ENCODE data around the gene PARD6A.

PARD6A gene

GRCh38 chr16:67653789-67654402 is 6.9 kb upstream of the PARD6A start:
- peak overlapping the region; percentile 58 for H3K4me3 ChIP-seq (ENCODE audit: low read depth, low read length)
- no peak for TF ChIP-seq CTCF (IDR thresholded peaks at IDR 0.05; ENCODE audit: low read depth, low read length)

GRCh38 chr16:67654403-67654911 is 6.3 kb upstream of the PARD6A start:
- H3K4me3 ChIP-seq (ENCODE audit: low read depth, low read length): no peak overlapping the region
- no peak for TF ChIP-seq CTCF (IDR thresholded peaks at IDR 0.05; ENCODE audit: low read depth, low read length)

DNA sequence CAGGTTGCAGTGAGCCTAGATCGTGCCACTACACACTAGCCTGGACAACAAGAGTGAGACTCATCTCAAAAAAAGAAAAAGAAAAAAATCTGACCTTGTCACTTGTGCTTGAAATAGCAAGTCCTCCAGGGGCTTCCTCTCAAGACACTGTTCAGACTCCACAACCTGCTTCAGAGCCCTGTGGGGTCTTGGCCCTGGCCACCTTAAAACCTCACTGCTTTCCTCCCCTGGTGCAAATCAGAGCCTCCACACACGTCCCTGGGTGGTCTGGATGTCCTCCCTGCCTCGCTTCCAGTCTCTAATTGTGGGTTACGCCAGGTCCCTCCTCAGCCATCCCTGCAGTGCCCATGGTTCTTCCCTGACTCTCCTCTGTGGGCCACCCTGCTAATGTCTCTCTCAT is 5.4 kb upstream of the PARD6A start:
- no peak for TF ChIP-seq CTCF (IDR thresholded peaks at IDR 0.05; ENCODE audit: low read depth, low read length)

DNA sequence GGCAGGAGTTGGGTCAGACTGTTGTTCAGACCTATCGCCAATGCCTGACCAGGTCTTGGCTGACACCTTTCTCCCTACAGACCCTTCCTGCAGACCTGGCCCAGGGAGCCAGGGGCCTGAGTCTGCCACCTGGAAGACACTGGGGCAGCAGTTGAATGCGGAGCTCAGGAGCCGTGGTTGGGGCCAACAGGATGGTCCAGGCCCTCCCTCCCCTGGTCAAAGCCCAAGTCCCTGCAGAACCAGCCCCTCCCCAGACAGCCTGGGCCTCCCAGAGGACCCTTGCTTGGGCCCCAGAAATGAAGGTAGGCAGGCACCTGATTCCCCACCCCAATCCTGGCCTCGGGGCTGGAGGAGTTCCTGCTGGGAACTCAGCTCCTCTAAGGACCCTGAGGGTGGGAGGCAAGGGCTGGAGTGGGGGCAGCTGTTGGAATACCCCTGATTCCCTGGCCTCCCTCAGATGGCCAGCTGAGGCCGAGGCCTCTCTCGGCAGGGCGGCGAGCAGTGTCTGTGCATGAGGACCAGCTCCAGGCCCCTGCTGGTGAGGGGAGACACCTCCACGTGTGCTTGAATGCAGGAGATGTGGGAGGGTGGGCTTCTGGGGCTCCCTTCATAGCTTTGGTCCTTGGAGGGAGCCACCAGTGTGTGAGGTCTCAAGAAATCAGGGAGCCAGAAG is 4.3 kb upstream of the PARD6A start:
- H3K4me3 ChIP-seq (ENCODE audit: low read depth, low read length): no peak overlapping the region
- no peak for TF ChIP-seq CTCF (IDR thresholded peaks at IDR 0.05; ENCODE audit: low read depth, low read length)

More for the DNA sequence above, 5.4 kb upstream of the PARD6A start:
- H3K4me3 ChIP-seq (ENCODE audit: low read depth, low read length): no peak overlapping the region

DNA sequence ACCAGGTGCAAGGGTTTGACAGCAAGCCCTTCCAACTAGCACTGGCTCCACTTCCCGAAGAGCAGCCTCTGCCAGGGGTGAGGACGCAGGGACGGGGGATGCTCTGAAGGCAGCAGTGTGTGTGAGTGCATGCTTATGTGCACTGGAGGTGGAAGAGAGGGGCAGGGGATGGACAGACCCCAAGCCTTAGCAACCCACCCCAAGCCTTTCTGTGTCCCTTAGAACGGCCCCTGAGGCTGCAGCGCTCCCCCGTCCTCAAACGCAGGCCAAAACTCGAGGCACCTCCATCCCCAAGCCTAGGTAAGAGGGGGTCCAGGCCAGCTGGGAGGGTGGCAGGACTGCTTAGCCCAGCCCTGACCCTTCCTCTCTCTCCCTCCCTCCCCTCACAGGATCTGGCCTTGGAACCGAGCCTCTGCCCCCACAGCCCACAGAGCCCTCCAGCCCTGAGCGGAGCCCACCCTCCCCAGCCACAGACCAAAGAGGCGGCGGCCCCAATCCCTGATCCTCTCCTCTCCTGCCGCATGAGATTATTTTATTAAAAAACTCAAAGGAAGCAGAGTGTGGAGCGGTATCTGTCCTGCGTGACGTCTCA is 3.6 kb upstream of the PARD6A start:
- H3K4me3 ChIP-seq (ENCODE audit: low read depth, low read length): no peak overlapping the region

GRCh38 chr16:67657751-67658518 is 2.8 kb upstream of the PARD6A start:
- no peak overlapping the region for H3K4me3 ChIP-seq (ENCODE audit: low read depth, low read length)
- no peak for TF ChIP-seq CTCF (IDR thresholded peaks at IDR 0.05; ENCODE audit: low read depth, low read length)

More for the DNA sequence above, 3.6 kb upstream of the PARD6A start:
- no peak for TF ChIP-seq CTCF (IDR thresholded peaks at IDR 0.05; ENCODE audit: low read depth, low read length)

Measured in WI38 (cell line).